A549 (cell line): ENCODE results near the gene FAM227B. TPM values are rescaled to one million over a fixed set of nuclear protein-coding genes. Genes with fewer than 3 reads are reported as not detected.

Experiments used
- ATAC-seq, 2 experiments: fragments of 200-7000 bp in 1 of 2; fragments of >200 bp in 1 of 2; cut with Nextera tagmentation in 1 of 2; cut with Tn5 transposase in 1 of 2; 3 replicates each; pipeline versions ENCODE4 v1.8.0 to v1.9.1; 2018 to 2020; ENCODE audit warnings: mild to moderate bottlenecking in 1 of 2, moderate library complexity in 1 of 2
- CTCF ChIA-PET: fragments of 300-600 bp; sonication (Branson Sonifier 250); formaldehyde crosslinking; extraction: SDS; loops from one replicate; lab custom pipeline; 2021; ENCODE audit warnings: antibody characterized with exemption, inconsistent platforms; lab: Yijun Ruan, JAX
- POLR2A ChIA-PET: fragments of 350-600 bp; formaldehyde crosslinking; extraction: SDS; loops from one replicate; lab custom pipeline; 2021; ENCODE audit warnings: antibody characterized with exemption, inconsistent platforms; lab: Yijun Ruan, JAX
- DNase-seq, 2 experiments: peaks; one replicate each; pipeline versions ENCODE4 v3.0.0 to v3.0.0-alpha.2; 2011 to 2016; ENCODE audit warnings: low read depth in 1 of 2, low spot score in 1 of 2
- FAIRE-seq: peaks from 2 replicates; lab custom pipeline; 2011; peaks lifted over from hg19 to GRCh38; lab: Jason Lieb, UNC
- H3K27ac ChIP-seq, 2 experiments: fragments of >200 bp; sonication (Bioruptor Twin); formaldehyde crosslinking; 3 replicates each; pipeline ENCODE4 v1.5.1; 2016 to 2017
- H3K4me1 ChIP-seq: fragments of >200 bp; sonication (Bioruptor Twin); formaldehyde crosslinking; 3 replicates; pipeline ENCODE4 v1.6.1; 2016
- H3K4me2 ChIP-seq: fragments of >200 bp; sonication (Bioruptor Twin); formaldehyde crosslinking; 3 replicates; pipeline ENCODE4 v1.6.1; 2016
- H3K4me3 ChIP-seq: fragments of >200 bp; sonication (Bioruptor Twin); formaldehyde crosslinking; 3 replicates; pipeline ENCODE4 v1.5.1; 2016
- H3K9me3 ChIP-seq: fragments of >200 bp; sonication (Bioruptor Twin); formaldehyde crosslinking; 3 replicates; pipeline ENCODE4 v1.6.1; 2016
- CBX8 ChIP-seq: fragments of 200-600 bp; sonication (generic); IDR thresholded peaks from 2 replicates; pipeline ENCODE4 v1.6.1; 2016
- CHD2 ChIP-seq: fragments of 150-350 bp; IDR thresholded peaks from 2 replicates; pipeline ENCODE4 v1.6.1; 2014; ENCODE audit warnings: low read length; ENCODE audit not compliant: partially characterized antibody
- CHD4 ChIP-seq: fragments of 200-600 bp; sonication (generic); IDR thresholded peaks from 2 replicates; pipeline ENCODE4 v1.6.1; 2016; ENCODE audit warnings: antibody characterized with exemption, mild to moderate bottlenecking, borderline replicate concordance
- FOXS1 ChIP-seq: fragments of 250-450 bp; sonication (Bioruptor Pico); IDR thresholded peaks from 2 replicates; pipeline ENCODE4 v1.5.0; 2020; ENCODE audit warnings: mild to moderate bottlenecking, moderate library complexity
- HEYL ChIP-seq: fragments of 250-450 bp; sonication (Bioruptor Pico); IDR thresholded peaks from 2 replicates; pipeline ENCODE4 v1.8.0; 2021; ENCODE audit warnings: mild to moderate bottlenecking, moderate library complexity
- HOXA7 ChIP-seq: fragments of 250-450 bp; sonication (Bioruptor Pico); IDR thresholded peaks from 2 replicates; pipeline ENCODE4 v1.5.0; 2020; ENCODE audit warnings: mild to moderate bottlenecking, moderate library complexity
- MAFK ChIP-seq: fragments of 450-650 bp; IDR thresholded peaks from 2 replicates; pipeline ENCODE4 v1.6.1; 2014; ENCODE audit not compliant: partially characterized antibody
- MAZ ChIP-seq: fragments of 150-350 bp; IDR thresholded peaks from 2 replicates; pipeline ENCODE4 v1.6.1; 2014; ENCODE audit warnings: antibody characterized with exemption, low read depth, low read length, borderline replicate concordance
- NPAS2 ChIP-seq: fragments of 250-450 bp; sonication (Bioruptor Pico); IDR thresholded peaks from 2 replicates; pipeline ENCODE4 v1.8.0; 2022; ENCODE audit warnings: mild to moderate bottlenecking, moderate library complexity, borderline replicate concordance
- NR3C1 ChIP-seq: fragments of >200 bp; sonication (Bioruptor Twin); formaldehyde crosslinking; IDR thresholded peaks from 3 replicates; pipeline ENCODE4 v1.6.1; 2017
- RAD21 ChIP-seq, 2 experiments: fragments of >200 bp in 1 of 2; sonication (Bioruptor Twin) in 1 of 2; formaldehyde crosslinking in 1 of 2; IDR thresholded peaks in 1 of 2; conservative IDR thresholded peaks in 1 of 2; 2 replicates in 1 of 2; 3 replicates in 1 of 2; pipeline ENCODE4 v1.6.1; 2012 to 2018; ENCODE audit warnings: inconsistent platforms in 1 of 2
- RCOR1 ChIP-seq: fragments of 150-350 bp; IDR thresholded peaks from 2 replicates; pipeline ENCODE4 v1.6.1; 2014; ENCODE audit warnings: antibody characterized with exemption, low read length, low read depth
- SREBF2 ChIP-seq: fragments of 450-650 bp; IDR thresholded peaks from 2 replicates; pipeline ENCODE4 v1.6.1; 2014; ENCODE audit warnings: mild to moderate bottlenecking, moderate library complexity
- ZFP36 ChIP-seq: fragments of 450-650 bp; IDR thresholded peaks from 2 replicates; pipeline ENCODE4 v1.6.1; 2014; ENCODE audit warnings: borderline replicate concordance; ENCODE audit not compliant: partially characterized antibody
- WGBS: methylation state at CpG from one replicate; pipeline ENCODE4 v1.1.6; 2017; ENCODE audit errors: missing lambda C conversion rate; 5-methylcytosine and 5-hydroxymethylcytosine counted together
- polyA plus RNA-seq, 4 experiments: library from polyadenylated mRNA; depleted of rRNA in 3 of 4; stranded (reverse); fragments of >200 nt; fragmentation: RNase III in 1 of 4; extraction: RNeasy Plus Mini Kit Qiagen cat#74134 plus additional on column Dnase treatment in 1 of 4; gene quantifications; 2 replicates in 3 of 4; 3 replicates in 1 of 4; pipeline ENCODE4 v1.2.3, GENCODE V29; 2011 to 2017
- TF ChIP-seq, protein P1 (sequence below): fragments of 250-450 bp; sonication (Bioruptor Pico); IDR thresholded peaks from 2 replicates; pipeline ENCODE4 v1.5.0; 2021; ENCODE audit warnings: mild to moderate bottlenecking, moderate library complexity, borderline replicate concordance
- TF ChIP-seq, protein P2 (sequence below): fragments of >200 bp; sonication (Bioruptor Twin); formaldehyde crosslinking; IDR thresholded peaks from 3 replicates; pipeline ENCODE4 v1.6.1; 2016
- TF ChIP-seq, protein P3 (sequence below): fragments of >200 bp; sonication (Bioruptor Twin); formaldehyde crosslinking; IDR thresholded peaks from 3 replicates; pipeline ENCODE4 v1.5.1; 2016

FAM227B gene
- polyA plus RNA-seq, 2 of the 4 experiments (the other 2 are of a cell fraction) = 1.9 to 3.7 TPM

DNA sequence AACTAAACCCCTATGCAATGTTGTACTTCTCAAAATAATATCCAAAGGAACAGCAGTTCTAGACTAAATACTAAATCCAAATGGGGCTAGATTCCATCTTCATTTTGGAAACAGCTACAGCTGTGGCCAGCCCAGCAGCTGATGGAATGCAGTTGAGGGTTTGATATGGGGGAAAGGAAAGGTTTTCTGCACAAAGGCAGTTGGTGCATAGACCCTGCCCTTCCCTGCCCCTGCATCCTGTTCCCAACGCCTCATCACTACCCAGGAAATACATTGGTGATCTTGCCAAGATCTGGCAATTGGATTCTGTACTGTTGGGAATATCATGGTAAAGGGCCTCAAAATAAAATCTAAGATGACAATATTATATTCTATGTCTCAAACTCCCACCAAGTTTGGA, 44.1 kb upstream of the FAM227B start:
- no peaks in the 10 kb centered on the region for H3K9me3 ChIP-seq
- POLR2A ChIA-PET = no interaction called here
- TF ChIP-seq, protein P1, sequence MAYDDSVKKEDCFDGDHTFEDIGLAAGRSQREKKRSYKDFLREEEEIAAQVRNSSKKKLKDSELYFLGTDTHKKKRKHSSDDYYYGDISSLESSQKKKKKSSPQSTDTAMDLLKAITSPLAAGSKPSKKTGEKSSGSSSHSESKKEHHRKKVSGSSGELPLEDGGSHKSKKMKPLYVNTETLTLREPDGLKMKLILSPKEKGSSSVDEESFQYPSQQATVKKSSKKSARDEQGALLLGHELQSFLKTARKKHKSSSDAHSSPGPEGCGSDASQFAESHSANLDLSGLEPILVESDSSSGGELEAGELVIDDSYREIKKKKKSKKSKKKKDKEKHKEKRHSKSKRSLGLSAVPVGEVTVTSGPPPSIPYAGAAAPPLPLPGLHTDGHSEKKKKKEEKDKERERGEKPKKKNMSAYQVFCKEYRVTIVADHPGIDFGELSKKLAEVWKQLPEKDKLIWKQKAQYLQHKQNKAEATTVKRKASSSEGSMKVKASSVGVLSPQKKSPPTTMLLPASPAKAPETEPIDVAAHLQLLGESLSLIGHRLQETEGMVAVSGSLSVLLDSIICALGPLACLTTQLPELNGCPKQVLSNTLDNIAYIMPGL (CRISPR knock-in tag) = no peak
- TF ChIP-seq HOXA7 (CRISPR knock-in tag) = no peak
- no peak for TF ChIP-seq MAFK
- no peak for TF ChIP-seq ZFP36
- TF ChIP-seq RCOR1 = no peak
- TF ChIP-seq MAZ = no peak
- TF ChIP-seq CBX8 = no peak
- TF ChIP-seq, protein P2, sequence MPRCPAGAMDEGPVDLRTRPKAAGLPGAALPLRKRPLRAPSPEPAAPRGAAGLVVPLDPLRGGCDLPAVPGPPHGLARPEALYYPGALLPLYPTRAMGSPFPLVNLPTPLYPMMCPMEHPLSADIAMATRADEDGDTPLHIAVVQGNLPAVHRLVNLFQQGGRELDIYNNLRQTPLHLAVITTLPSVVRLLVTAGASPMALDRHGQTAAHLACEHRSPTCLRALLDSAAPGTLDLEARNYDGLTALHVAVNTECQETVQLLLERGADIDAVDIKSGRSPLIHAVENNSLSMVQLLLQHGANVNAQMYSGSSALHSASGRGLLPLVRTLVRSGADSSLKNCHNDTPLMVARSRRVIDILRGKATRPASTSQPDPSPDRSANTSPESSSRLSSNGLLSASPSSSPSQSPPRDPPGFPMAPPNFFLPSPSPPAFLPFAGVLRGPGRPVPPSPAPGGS = no peak
- TF ChIP-seq, all 56 proteins: peak for 0
- DNase-seq = no peak
- Histone ChIP-seq H3K4me3 (no peak overlapping the region), H3K4me1 (no peaks in the 10 kb centered on the region), H3K27ac (no peak overlapping the region), H3K4me2 (no peak overlapping the region)
- ATAC-seq = no peak
- FAIRE-seq = no peak
- 58% methylated on average over 1 of the region's 1 CpG for WGBS
- CTCF ChIA-PET = no interaction called here

DNA sequence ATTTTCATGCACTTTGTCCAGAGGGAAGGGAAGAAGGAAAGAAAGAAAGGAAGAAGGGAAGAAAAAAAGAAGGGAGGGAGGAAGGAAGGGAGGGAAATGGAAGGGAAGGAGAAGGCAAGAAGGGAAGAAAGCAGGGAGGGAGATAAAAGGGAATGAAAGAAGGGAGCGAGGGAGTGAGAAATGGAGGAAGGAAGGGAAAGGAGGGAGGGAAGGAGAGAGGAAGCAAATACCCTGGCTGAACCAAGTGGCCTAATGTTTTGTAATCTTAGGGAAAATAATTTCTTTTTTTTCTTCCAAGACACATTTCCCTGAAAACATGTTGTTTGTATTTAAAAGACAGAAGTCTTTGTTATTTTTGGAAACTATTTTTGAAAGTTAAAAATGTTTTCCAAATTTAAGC, 36.1 kb upstream of the FAM227B start:
- WGBS = 86% methylated on average over 1 of the region's 1 CpG
- CTCF ChIA-PET = interaction anchor here (0.6 kb wide), 1 partner anchor 18 kb away, joined by 3 read pairs; no protein-coding TSS in a partner anchor
- ATAC-seq (no peak), FAIRE-seq (no peak)
- no peak overlapping the region for H3K4me2 ChIP-seq
- no peak overlapping the region for H3K4me3 ChIP-seq
- TF ChIP-seq RAD21 (conservative IDR thresholded peaks at IDR 0.05 in 1 of 2, IDR thresholded peaks at IDR 0.05 in 1 of 2) (no peak), NR3C1 (no peak), CHD4 (no peak), HEYL (CRISPR knock-in tag) (no peak), NPAS2 (no peak)
- TF ChIP-seq, protein P3, sequence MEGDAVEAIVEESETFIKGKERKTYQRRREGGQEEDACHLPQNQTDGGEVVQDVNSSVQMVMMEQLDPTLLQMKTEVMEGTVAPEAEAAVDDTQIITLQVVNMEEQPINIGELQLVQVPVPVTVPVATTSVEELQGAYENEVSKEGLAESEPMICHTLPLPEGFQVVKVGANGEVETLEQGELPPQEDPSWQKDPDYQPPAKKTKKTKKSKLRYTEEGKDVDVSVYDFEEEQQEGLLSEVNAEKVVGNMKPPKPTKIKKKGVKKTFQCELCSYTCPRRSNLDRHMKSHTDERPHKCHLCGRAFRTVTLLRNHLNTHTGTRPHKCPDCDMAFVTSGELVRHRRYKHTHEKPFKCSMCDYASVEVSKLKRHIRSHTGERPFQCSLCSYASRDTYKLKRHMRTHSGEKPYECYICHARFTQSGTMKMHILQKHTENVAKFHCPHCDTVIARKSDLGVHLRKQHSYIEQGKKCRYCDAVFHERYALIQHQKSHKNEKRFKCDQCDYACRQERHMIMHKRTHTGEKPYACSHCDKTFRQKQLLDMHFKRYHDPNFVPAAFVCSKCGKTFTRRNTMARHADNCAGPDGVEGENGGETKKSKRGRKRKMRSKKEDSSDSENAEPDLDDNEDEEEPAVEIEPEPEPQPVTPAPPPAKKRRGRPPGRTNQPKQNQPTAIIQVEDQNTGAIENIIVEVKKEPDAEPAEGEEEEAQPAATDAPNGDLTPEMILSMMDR = no peak
- TF ChIP-seq, all 56 proteins: peak for 0
- H3K27ac ChIP-seq = no peak overlapping the region
- no peak for DNase-seq
- POLR2A ChIA-PET = no interaction called here
- peaks cover 14% of the 10 kb centered on the region; the same call in 2 of the 3 replicates for H3K9me3 ChIP-seq
- H3K4me1 ChIP-seq = no peaks in the 10 kb centered on the region

DNA sequence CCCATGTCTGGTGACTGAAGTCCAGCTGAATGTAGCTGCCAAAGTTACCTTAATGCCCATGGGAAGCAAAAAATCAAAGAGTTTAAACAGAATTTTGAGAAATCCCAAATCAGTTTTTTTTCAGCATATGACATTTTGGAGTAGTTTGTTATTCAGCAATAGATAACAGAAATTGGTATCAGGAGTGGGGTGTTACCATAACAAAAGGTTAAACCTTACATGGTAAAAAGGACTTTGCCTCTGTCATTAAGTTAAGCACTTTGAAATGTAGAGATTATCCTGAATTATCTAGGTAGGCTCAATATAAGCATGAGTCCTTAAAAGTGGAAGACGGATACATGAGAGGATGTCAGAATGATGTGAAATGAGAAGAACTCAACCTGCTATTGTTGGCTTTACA, 32.3 kb upstream of the FAM227B start:
- ChIA-PET CTCF (interaction anchor here (1.0 kb wide), 1 partner anchor 9 kb away, joined by 3 read pairs; no protein-coding TSS in a partner anchor), POLR2A (no interaction called here)
- Histone ChIP-seq H3K27ac (no peak overlapping the region), H3K4me3 (no peak overlapping the region), H3K9me3 (peaks cover 14% of the 10 kb centered on the region), H3K4me1 (no peaks in the 10 kb centered on the region), H3K4me2 (no peak overlapping the region)
- TF ChIP-seq SREBF2 = no peak
- TF ChIP-seq FOXS1 (CRISPR knock-in tag) = no peak
- TF ChIP-seq CHD2 = no peak
- FAIRE-seq (no peak), DNase-seq (no peak), ATAC-seq (no peak)
- 89% methylated on average over 1 of the region's 1 CpG for WGBS
